Airway epithelial cell (primary cell): ENCODE data around the gene TAF8. TPM values are rescaled to one million over a fixed set of nuclear protein-coding genes. Genes with fewer than 3 reads are reported as not detected.

ENCODE experiments used
- total RNA-seq: library from RNA; depleted of rRNA; stranded (reverse); fragments of >200 nt; gene quantifications from 2 replicates; pipeline ENCODE4 v1.2.3, GENCODE V29; 2015

Gene TAF8
- 16.9 and 20.2 TPM in 2 replicates for total RNA-seq

GRCh38 chr6:42050297-42051267 is at the start of gene TAF8:
Gene TAF8, plus strand, starts transcription at chr6:42050524. Its CDS starts 18 bp downstream, at chr6:42050542.

Other genes starting within 250 kb of the TAF8 start
- 0.28 and 1.3 TPM in 2 replicates for gene USP49, start 155.1 kb upstream of the TAF8 start, total RNA-seq
- 19.1 and 24.2 TPM in 2 replicates for gene MED20, start 129.4 kb upstream of the TAF8 start, total RNA-seq
- gene BYSL, start 129.0 kb upstream of the TAF8 start, total RNA-seq, result 6.2 and 15.8 TPM in 2 replicates
- gene CCND3, start 108.7 kb upstream of the TAF8 start, total RNA-seq, result 75.5 and 99.1 TPM in 2 replicates
- gene C6orf132, start 92.1 kb downstream of the TAF8 start, total RNA-seq, result 36.0 and 50.2 TPM in 2 replicates
- gene GUCA1A, start 122.8 kb downstream of the TAF8 start, total RNA-seq, result 0.07 TPM in 1 of 2 replicates, not detected in the other
- gene GUCA1B, start 144.4 kb downstream of the TAF8 start, total RNA-seq, result 0.23 and 0.42 TPM in 2 replicates
- 35.2 and 56.4 TPM in 2 replicates for gene MRPS10, start 167.3 kb downstream of the TAF8 start, total RNA-seq